ENCODE data around the gene CYP1A1. TPM values are rescaled to one million over a fixed set of nuclear protein-coding genes. Genes with fewer than 3 reads are reported as not detected.
"Not testable (repeated sequence)": the region's sequence is repeated elsewhere in the genome, so short reads cannot be mapped to it uniquely, and the experiment has no call there.

CYP1A1 gene
- total RNA-seq, 1 donor from 2014 or later = 2.4 TPM

DNA sequence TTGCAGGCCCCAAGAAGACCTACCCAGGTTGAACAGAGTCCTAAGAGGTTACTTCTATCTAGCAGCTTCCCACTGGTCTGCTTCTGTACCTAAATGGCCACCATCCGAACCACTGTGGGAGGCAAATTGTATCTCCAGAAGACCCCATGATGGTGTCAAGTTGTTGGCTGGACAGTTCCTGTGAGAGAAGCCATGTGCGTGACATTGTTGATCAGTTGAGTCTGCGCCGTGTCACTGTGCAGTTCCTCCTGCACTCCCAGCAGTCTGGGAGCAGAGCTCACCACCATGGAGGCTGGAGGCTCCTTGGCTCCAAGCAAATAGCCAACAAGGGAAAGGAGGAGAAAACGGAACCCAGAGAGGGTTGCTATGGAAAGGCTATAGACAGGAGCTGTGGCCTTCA, 7.5 kb upstream of the CYP1A1 start:
- Histone ChIP-seq H3K9me3 (no peaks in the 10 kb centered on the region), H3K27me3 (no peaks in the 10 kb centered on the region), H3K4me3 (no peak overlapping the region), H3K4me1 (peaks cover 4% of the 10 kb centered on the region), H3K27ac (no peak overlapping the region), H3K36me3 (no peaks in the 10 kb centered on the region)
- ATAC-seq (no peak), DNase-seq (no peak)
- intact Hi-C loops (cut with DNase I) = no loop called here
- TF ChIP-seq, protein P1, sequence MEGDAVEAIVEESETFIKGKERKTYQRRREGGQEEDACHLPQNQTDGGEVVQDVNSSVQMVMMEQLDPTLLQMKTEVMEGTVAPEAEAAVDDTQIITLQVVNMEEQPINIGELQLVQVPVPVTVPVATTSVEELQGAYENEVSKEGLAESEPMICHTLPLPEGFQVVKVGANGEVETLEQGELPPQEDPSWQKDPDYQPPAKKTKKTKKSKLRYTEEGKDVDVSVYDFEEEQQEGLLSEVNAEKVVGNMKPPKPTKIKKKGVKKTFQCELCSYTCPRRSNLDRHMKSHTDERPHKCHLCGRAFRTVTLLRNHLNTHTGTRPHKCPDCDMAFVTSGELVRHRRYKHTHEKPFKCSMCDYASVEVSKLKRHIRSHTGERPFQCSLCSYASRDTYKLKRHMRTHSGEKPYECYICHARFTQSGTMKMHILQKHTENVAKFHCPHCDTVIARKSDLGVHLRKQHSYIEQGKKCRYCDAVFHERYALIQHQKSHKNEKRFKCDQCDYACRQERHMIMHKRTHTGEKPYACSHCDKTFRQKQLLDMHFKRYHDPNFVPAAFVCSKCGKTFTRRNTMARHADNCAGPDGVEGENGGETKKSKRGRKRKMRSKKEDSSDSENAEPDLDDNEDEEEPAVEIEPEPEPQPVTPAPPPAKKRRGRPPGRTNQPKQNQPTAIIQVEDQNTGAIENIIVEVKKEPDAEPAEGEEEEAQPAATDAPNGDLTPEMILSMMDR (IDR thresholded peaks at IDR 0.05) = no peak

DNA sequence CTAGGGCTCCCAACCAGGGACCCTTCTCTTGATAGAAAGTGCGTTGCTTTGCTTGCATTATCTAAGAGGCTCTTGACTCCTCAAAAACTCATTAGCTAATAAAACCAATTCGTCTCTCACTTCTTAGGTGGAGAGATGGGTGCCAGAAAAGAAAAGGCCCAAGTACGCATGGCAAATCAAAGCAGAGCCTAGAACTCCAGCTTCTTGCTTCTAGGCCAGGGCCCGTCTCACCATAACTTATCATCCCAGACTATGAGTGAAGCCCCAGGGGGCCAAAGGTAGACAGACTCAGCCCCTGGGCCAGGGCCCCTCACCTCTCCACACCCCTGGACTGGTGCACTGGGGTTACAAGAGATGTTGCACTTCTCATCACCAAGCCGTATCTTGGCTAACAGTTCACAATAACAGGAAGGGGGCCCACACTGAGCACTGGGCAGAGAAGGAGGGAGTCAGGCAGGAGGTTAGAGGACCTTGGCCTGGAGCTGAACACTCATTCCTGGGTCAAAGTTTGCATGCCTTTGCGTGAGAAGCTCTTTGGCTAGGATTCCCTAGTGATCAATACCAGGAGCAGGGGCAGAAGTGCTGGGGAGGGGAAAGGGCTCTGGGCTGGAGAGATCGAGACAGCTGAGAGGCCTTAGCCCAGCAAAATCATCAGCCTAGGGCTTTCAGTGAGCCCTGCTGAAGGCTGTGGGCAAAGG, 5.4 kb upstream of the CYP1A1 start:
- TF ChIP-seq, protein P1 (IDR thresholded peaks at IDR 0.05) = no peak
- no peaks in the 10 kb centered on the region for H3K27me3 ChIP-seq
- H3K4me3 ChIP-seq = no peak overlapping the region
- intact Hi-C loops (cut with DNase I) = no loop called here
- no peaks in the 10 kb centered on the region for H3K9me3 ChIP-seq
- H3K27ac ChIP-seq = no peak overlapping the region
- H3K4me1 ChIP-seq = peaks cover 6% of the 10 kb centered on the region
- H3K36me3 ChIP-seq = no peaks in the 10 kb centered on the region
- no peak for DNase-seq
- no peak for ATAC-seq

GRCh38 chr15:74729372-74729771, 4.0 kb upstream of the CYP1A1 start:
- H3K4me1 ChIP-seq; H3K4me3 ChIP-seq; H3K27me3 ChIP-seq; intact Hi-C loops (cut with DNase I); DNase-seq; H3K9me3 ChIP-seq; H3K36me3 ChIP-seq; H3K27ac ChIP-seq; ATAC-seq: not testable (repeated sequence)

DNA sequence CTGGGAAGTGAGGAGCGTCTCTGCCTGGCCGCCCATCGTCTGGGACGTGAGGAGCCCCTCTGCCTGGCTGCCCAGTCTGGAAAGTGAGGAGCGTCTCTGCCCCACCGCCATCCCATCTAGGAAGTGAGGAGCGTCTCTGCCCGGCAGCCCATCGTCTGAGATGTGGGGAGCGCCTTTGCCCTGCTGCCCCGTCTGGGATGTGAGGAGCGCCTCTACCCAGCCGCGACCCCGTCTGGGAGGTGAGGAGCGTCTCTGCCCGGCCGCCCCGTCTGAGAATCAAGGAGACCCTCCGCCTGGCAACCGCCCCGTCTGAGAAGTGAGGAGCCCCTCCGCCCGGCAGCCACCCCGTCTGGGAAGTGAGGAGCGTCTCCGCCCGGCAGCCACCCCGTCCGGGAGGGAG, 3.4 kb upstream of the CYP1A1 start:
- H3K36me3 ChIP-seq; H3K9me3 ChIP-seq; H3K4me3 ChIP-seq; H3K4me1 ChIP-seq; H3K27ac ChIP-seq; ATAC-seq; intact Hi-C loops (cut with DNase I); H3K27me3 ChIP-seq; DNase-seq: not testable (repeated sequence)

GRCh38 chr15:74727727-74728126, 2.4 kb upstream of the CYP1A1 start:
- intact Hi-C loops (cut with DNase I) = no loop called here
- TF ChIP-seq, protein P1 (IDR thresholded peaks at IDR 0.05) = no peak
- H3K27me3 ChIP-seq = no peaks in the 10 kb centered on the region
- DNase-seq = no peak
- H3K9me3 ChIP-seq = no peaks in the 10 kb centered on the region
- no peak overlapping the region for H3K27ac ChIP-seq
- no peak overlapping the region for H3K4me3 ChIP-seq
- H3K4me1 ChIP-seq = peaks cover 6% of the 10 kb centered on the region
- no peaks in the 10 kb centered on the region for H3K36me3 ChIP-seq
- ATAC-seq = no peak

- Histone ChIP-seq H3K27ac (peak overlapping the region; percentile 59), H3K36me3 (no peaks in the 10 kb centered on the region), H3K9me3 (no peaks in the 10 kb centered on the region), H3K27me3 (no peaks in the 10 kb centered on the region), H3K4me1 (peaks cover 6% of the 10 kb centered on the region), H3K4me3 (peak overlapping the region; percentile 64)
- TF ChIP-seq, protein P1 (IDR thresholded peaks at IDR 0.05) = no peak
- no peak for DNase-seq
- ATAC-seq = no peak
- intact Hi-C loops (cut with DNase I) = no loop called here
Measured at GRCh38 chr15:74726774-74727164, 1.4 kb upstream of the CYP1A1 start.
